Measurements from ENCODE around the gene CFDP1.

GRCh38 chr16:75307506-75307905, 125.8 kb downstream of the CFDP1 start:
- no peak for TF ChIP-seq CTCF (IDR thresholded peaks at IDR 0.05)
- TF ChIP-seq POLR2A (IDR thresholded peaks at IDR 0.05): no peak
